H1 (cell line): ENCODE data around the gene SETD1B. TPM values are rescaled to one million over a fixed set of nuclear protein-coding genes. Genes with fewer than 3 reads are reported as not detected.

Source experiments
- CTCF ChIA-PET: fragments of 300-600 bp; sonication (Branson Sonifier 250); formaldehyde crosslinking; loops from one replicate; lab custom pipeline; 2021; ENCODE audit not compliant: partially characterized antibody; lab: Charles Lee
- POLR2A ChIA-PET: fragments of 300-600 bp; sonication (Branson Sonifier 250); formaldehyde crosslinking; loops from one replicate; lab custom pipeline; 2021; ENCODE audit warnings: inconsistent platforms; ENCODE audit not compliant: partially characterized antibody; lab: Charles Lee
- DNase-seq, 2 experiments: peaks; one replicate each; pipeline versions ENCODE4 v3.0.0 to v3.0.0-alpha.2; 2010 to 2022; ENCODE audit warnings: low spot score in 2 of 2, low read depth in 1 of 2, mixed read lengths in 1 of 2
- FAIRE-seq: peaks from 2 replicates; lab custom pipeline; 2011; peaks lifted over from hg19 to GRCh38; lab: Jason Lieb, UNC
- H2AFZ ChIP-seq: 2 replicates; pipeline ENCODE4 v1.8.1; 2012; ENCODE audit warnings: low read length, inconsistent platforms
- H2AK5ac ChIP-seq: 2 replicates; pipeline ENCODE4 v1.6.1; 2013; ENCODE audit warnings: low read depth, low read length
- H2BK120ac ChIP-seq: replicated peaks from 2 replicates; pipeline ENCODE3; 2013; ENCODE audit warnings: low read depth, low read length, inconsistent platforms
- H2BK12ac ChIP-seq: 2 replicates; pipeline ENCODE4 v1.6.1; 2013; ENCODE audit warnings: low read depth, low read length
- H2BK15ac ChIP-seq: 2 replicates; pipeline ENCODE4 v1.6.1; 2013; ENCODE audit warnings: low read length
- H2BK20ac ChIP-seq: 2 replicates; pipeline ENCODE4 v1.6.1; 2013; ENCODE audit warnings: low read length
- H2BK5ac ChIP-seq: 2 replicates; pipeline ENCODE4 v1.6.1; 2013; ENCODE audit warnings: low read depth, low read length
- H3K14ac ChIP-seq: 2 replicates; pipeline ENCODE4 v1.6.1; 2013; ENCODE audit warnings: inconsistent platforms; ENCODE audit not compliant: insufficient read length
- H3K18ac ChIP-seq: 2 replicates; pipeline ENCODE4 v1.6.1; 2013; ENCODE audit warnings: low read length; ENCODE audit errors: extremely low read depth
- H3K23ac ChIP-seq: 2 replicates; pipeline ENCODE4 v1.6.1; 2013; ENCODE audit warnings: inconsistent platforms; ENCODE audit not compliant: insufficient read length
- H3K23me2 ChIP-seq: 2 replicates; pipeline ENCODE4 v1.6.1; 2013; ENCODE audit warnings: low read depth, low read length
- H3K27ac ChIP-seq: 2 replicates; pipeline ENCODE4 v1.6.1; 2011; ENCODE audit warnings: low read depth, low read length, inconsistent platforms
- H3K27me3 ChIP-seq, 4 experiments: replicated peaks in 1 of 4; 1 replicate in 1 of 4; 2 replicates in 3 of 4; pipeline versions ENCODE4 v1.6.1 to v1.8.1; 2011 to 2013; ENCODE audit warnings: low read length in 3 of 4, mild to moderate bottlenecking in 3 of 4, inconsistent platforms in 2 of 4, mixed read lengths in 2 of 4, moderate library complexity in 1 of 4; ENCODE audit not compliant: control insufficient read depth in 3 of 4, insufficient read depth in 3 of 4; ENCODE audit errors: extremely low read depth in 1 of 4
- H3K36me3 ChIP-seq, 4 experiments: 2 replicates each; pipeline versions ENCODE4 v1.6.1 to v1.8.1; 2011 to 2013; ENCODE audit warnings: mild to moderate bottlenecking in 4 of 4, low read length in 3 of 4, moderate library complexity in 2 of 4, control low read depth in 1 of 4, inconsistent platforms in 1 of 4; ENCODE audit not compliant: insufficient read depth in 4 of 4, control insufficient read depth in 2 of 4
- H3K4ac ChIP-seq: replicated peaks from 2 replicates; pipeline ENCODE3; 2013; ENCODE audit warnings: low read length, low read depth, mixed read lengths, inconsistent platforms; ENCODE audit not compliant: insufficient read length
- H3K4me1 ChIP-seq, 4 experiments: replicated peaks in 1 of 4; 1 replicate in 1 of 4; 2 replicates in 3 of 4; pipeline versions ENCODE4 v1.6.1 to v1.8.1; 2011 to 2013; ENCODE audit warnings: low read length in 3 of 4, inconsistent platforms in 2 of 4, mixed read lengths in 1 of 4; ENCODE audit not compliant: insufficient read depth in 4 of 4, control insufficient read depth in 3 of 4
- H3K4me2 ChIP-seq, 2 experiments: 2 replicates each; pipeline versions ENCODE4 v1.6.1 to v1.8.1; 2011 to 2013; ENCODE audit warnings: low read depth in 2 of 2, low read length in 2 of 2, control low read depth in 1 of 2, inconsistent platforms in 1 of 2, mild to moderate bottlenecking in 1 of 2; ENCODE audit not compliant: insufficient read depth in 1 of 2
- H3K4me3 ChIP-seq, 4 experiments: fragments of 200-600, 300-600 bp in 1 of 4; sonication (generic), shearing (Covaris generic), sonication (Bioruptor Twin) in 1 of 4; 2 replicates each; pipeline versions ENCODE4 v1.5.1 to v1.8.1; 2011 to 2016; ENCODE audit warnings: low read length in 4 of 4, low read depth in 3 of 4, control low read depth in 2 of 4, inconsistent platforms in 2 of 4, mild to moderate bottlenecking in 2 of 4, mixed read lengths in 1 of 4, moderate library complexity in 1 of 4; ENCODE audit not compliant: insufficient read depth in 2 of 4; ENCODE audit errors: extremely low read depth in 1 of 4
- H3K56ac ChIP-seq: replicated peaks from 2 replicates; pipeline ENCODE3; 2013; ENCODE audit warnings: low read depth, mild to moderate bottlenecking, mixed read lengths, low read length, inconsistent platforms; ENCODE audit not compliant: insufficient read length
- H3K79me1 ChIP-seq: 2 replicates; pipeline ENCODE4 v1.6.1; 2013; ENCODE audit warnings: low read depth, low read length, control low read depth
- H3K79me2 ChIP-seq, 2 experiments: 2 replicates each; pipeline versions ENCODE4 v1.6.1 to v1.8.1; 2012 to 2013; ENCODE audit warnings: low read length in 2 of 2, mild to moderate bottlenecking in 2 of 2, inconsistent platforms in 1 of 2; ENCODE audit not compliant: insufficient read depth in 2 of 2, control insufficient read depth in 1 of 2
- H3K9ac ChIP-seq, 4 experiments: replicated peaks in 1 of 4; 1 replicate in 1 of 4; 2 replicates in 3 of 4; pipeline versions ENCODE4 v1.6.1 to v1.8.1; 2011 to 2013; ENCODE audit warnings: low read depth in 3 of 4, low read length in 3 of 4, control low read depth in 2 of 4, mild to moderate bottlenecking in 2 of 4, moderate library complexity in 2 of 4, inconsistent platforms in 1 of 4; ENCODE audit errors: extremely low read depth in 1 of 4
- H3K9me3 ChIP-seq, 2 experiments: 2 replicates each; pipeline versions ENCODE4 v1.6.1 to v1.8.1; 2012 to 2013; ENCODE audit warnings: mild to moderate bottlenecking in 2 of 2, moderate library complexity in 2 of 2, control low read depth in 1 of 2, inconsistent platforms in 1 of 2, low read depth in 1 of 2, low read length in 1 of 2, mixed read lengths in 1 of 2; ENCODE audit not compliant: insufficient read depth in 2 of 2
- H4K20me1 ChIP-seq, 2 experiments: replicated peaks in 1 of 2; 2 replicates each; pipeline versions ENCODE3 to v1.8.1; 2011 to 2013; ENCODE audit warnings: inconsistent platforms in 2 of 2, low read length in 2 of 2, mild to moderate bottlenecking in 1 of 2; ENCODE audit not compliant: insufficient read depth in 2 of 2, control insufficient read depth in 1 of 2
- H4K5ac ChIP-seq: 2 replicates; pipeline ENCODE4 v1.6.1; 2013; ENCODE audit warnings: low read length, low read depth, mixed read lengths, inconsistent platforms; ENCODE audit not compliant: insufficient read length
- H4K8ac ChIP-seq: 2 replicates; pipeline ENCODE4 v1.8.0; 2013; ENCODE audit warnings: mild to moderate bottlenecking, moderate library complexity, low read length, inconsistent platforms; ENCODE audit not compliant: insufficient read depth; ENCODE audit errors: extremely low read depth
- H4K91ac ChIP-seq: replicated peaks from 2 replicates; pipeline ENCODE3; 2013; ENCODE audit warnings: low read length, mixed read lengths, inconsistent platforms; ENCODE audit not compliant: insufficient read length
- CHD1 ChIP-seq: IDR thresholded peaks from 2 replicates; pipeline ENCODE4 v1.6.1; 2012; ENCODE audit warnings: low read depth, low read length, improper control_type of control experiment
- EZH2 ChIP-seq: fragments of 200-600 bp; sonication (generic); IDR thresholded peaks from 2 replicates; pipeline ENCODE4 v1.7.1; 2012; ENCODE audit warnings: low read depth, mild to moderate bottlenecking, moderate library complexity, low read length, inconsistent platforms; ENCODE audit not compliant: severe bottlenecking
- JUN ChIP-seq: IDR thresholded peaks from 2 replicates; pipeline ENCODE4 v1.6.1; 2011; ENCODE audit warnings: low read depth, mild to moderate bottlenecking, improper control_type of control experiment, low read length
- KDM5A ChIP-seq: fragments of 200-600 bp; IDR thresholded peaks from 2 replicates; pipeline ENCODE4 v1.7.1; 2012; ENCODE audit warnings: mild to moderate bottlenecking, low read length, inconsistent platforms, mixed read lengths
- NRF1 ChIP-seq: IDR thresholded peaks from 2 replicates; pipeline ENCODE4 v1.6.1; 2011; ENCODE audit warnings: mild to moderate bottlenecking, low read depth, low read length, improper control_type of control experiment
- POLR2A ChIP-seq, 2 experiments: IDR thresholded peaks; 1 replicate in 1 of 2; 2 replicates in 1 of 2; pipeline ENCODE4 v1.6.1; 2011; ENCODE audit warnings: low read depth in 2 of 2, low read length in 2 of 2, mild to moderate bottlenecking in 2 of 2; ENCODE audit errors: control extremely low read depth in 1 of 2
- POLR2AphosphoS5 ChIP-seq: IDR thresholded peaks from 2 replicates; pipeline ENCODE4 v1.6.1; 2011; ENCODE audit warnings: low read depth, low read length
- RNF2 ChIP-seq: fragments of 200-900, 300-1000 bp; sonication (generic); IDR thresholded peaks from 2 replicates; pipeline ENCODE4 v1.7.1; 2016; ENCODE audit warnings: borderline replicate concordance, low read depth, mild to moderate bottlenecking, antibody characterized with exemption, low read length; ENCODE audit not compliant: poor library complexity, severe bottlenecking; ENCODE audit errors: missing control alignments
- SAP30 ChIP-seq: fragments of 300-600 bp; sonication (generic); IDR thresholded peaks from 2 replicates; pipeline ENCODE4 v1.7.1; 2012; ENCODE audit warnings: low read length, moderate library complexity, mild to moderate bottlenecking, inconsistent platforms; ENCODE audit not compliant: insufficient read depth, insufficient replicate concordance
- SIRT6 ChIP-seq: IDR thresholded peaks from one replicate; pipeline ENCODE4 v1.7.1; 2012; ENCODE audit warnings: low read length, inconsistent platforms
- WGBS, 2 experiments: shearing (Covaris generic) in 1 of 2; methylation state at CpG; one replicate each; pipeline versions ENCODE4 v1.1.6 to v1.1.7; 2013 to 2015; ENCODE audit warnings: low lambda C conversion rate in 2 of 2, mixed read lengths in 2 of 2, inconsistent platforms in 1 of 2, low coverage in 1 of 2, missing lambda C conversion rate in 1 of 2; ENCODE audit not compliant: insufficient replicate concordance in 2 of 2, insufficient coverage in 1 of 2, insufficient read length in 1 of 2; ENCODE audit errors: extremely low coverage in 1 of 2, missing lambda C conversion rate in 1 of 2; 5-methylcytosine and 5-hydroxymethylcytosine counted together
- polyA plus RNA-seq, 7 experiments: library from polyadenylated mRNA; depleted of rRNA in 3 of 7; stranded (reverse) in 5 of 7; unstranded in 2 of 7; fragments of >200 nt in 5 of 7; fragments of 200-250 nt in 2 of 7; gene quantifications; 1 replicate in 5 of 7; 2 replicates in 1 of 7; 4 replicates in 1 of 7; pipeline versions ENCODE4 v1.2.1 to v1.2.3, GENCODE V29; 2011 to 2013; ENCODE audit warnings: missing spikeins in 2 of 7, mixed read lengths in 2 of 7
- total RNA-seq: library from RNA; stranded (reverse); fragmentation: NEBNext Ultra II Directional; extraction: Animal tissue kit (Norgen Biotek cat#: 25700); gene quantifications from 2 replicates; pipeline ENCODE4 v1.2.1, GENCODE V29; 2021
- TF ChIP-seq, protein P1 (sequence below): IDR thresholded peaks from 2 replicates; pipeline ENCODE4 v1.6.1; 2012; ENCODE audit warnings: inconsistent platforms
- TF ChIP-seq, protein P2 (sequence below): IDR thresholded peaks from 2 replicates; pipeline ENCODE4 v1.6.1; 2011; ENCODE audit warnings: low read length, improper control_type of control experiment

SETD1B gene
- total and polyA plus RNA-seq, 2 of the 8 experiments (the other 6 are each of a cell fraction or from before 2014, with no cell fraction given), result 1.3 to 17.7 TPM

DNA sequence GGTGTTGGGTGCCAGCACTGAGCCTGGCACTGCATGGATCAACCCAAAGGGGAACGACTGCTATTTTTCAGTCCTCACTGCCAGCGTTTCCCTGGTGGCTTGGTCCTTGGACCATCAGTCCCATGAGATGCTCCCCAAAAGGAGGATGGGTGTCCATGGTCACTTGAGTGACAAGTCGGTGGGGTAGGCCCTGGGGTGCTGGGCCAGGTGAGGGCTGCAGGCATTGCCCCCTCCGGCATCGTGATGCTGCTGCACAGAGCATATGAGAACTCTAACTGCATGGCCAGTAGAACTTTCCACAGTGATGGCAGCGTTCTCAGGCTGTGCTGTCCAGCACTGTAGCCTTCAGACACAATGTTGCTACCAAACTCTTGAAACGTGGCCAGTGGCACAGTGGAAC is 16.2 kb downstream of the SETD1B start:
- H4K20me1 ChIP-seq, result peaks cover 0 to 11% of the 10 kb centered on the region in 2 experiments
- no peak overlapping the region for H3K4me3 ChIP-seq
- no peak overlapping the region for H2AK5ac ChIP-seq
- H2BK12ac ChIP-seq, result no peak overlapping the region
- no peaks in the 10 kb centered on the region for H3K79me1 ChIP-seq
- no peaks in the 10 kb centered on the region for H3K79me2 ChIP-seq
- H3K27me3 ChIP-seq, result no peaks in the 10 kb centered on the region
- H3K36me3 ChIP-seq, result peaks cover 7 to 43% (median 27%) of the 10 kb centered on the region in 4 experiments
- H2AFZ ChIP-seq, result no peak overlapping the region
- H4K91ac ChIP-seq, result no peak overlapping the region
- H3K4me2 ChIP-seq, result no peak overlapping the region
- no peak overlapping the region for H2BK20ac ChIP-seq
- CTCF ChIA-PET, result interaction anchor here (1.6 to 14.5 kb wide), 2 partner anchors 18 to 26 kb away, joined by 3 to 163 read pairs; partner anchors contain the start of gene RHOF
- H4K5ac ChIP-seq, result no peak overlapping the region
- H3K9ac ChIP-seq, result no peak overlapping the region
- H3K9me3 ChIP-seq, result no peaks in the 10 kb centered on the region
- H3K23ac ChIP-seq, result no peak overlapping the region
- no peak overlapping the region for H3K27ac ChIP-seq
- no peak overlapping the region for H2BK5ac ChIP-seq
- no peak overlapping the region for H3K18ac ChIP-seq
- H3K4ac ChIP-seq, result no peak overlapping the region
- FAIRE-seq (no peak), DNase-seq (no peak)
- no peak overlapping the region for H3K56ac ChIP-seq
- no peaks in the 10 kb centered on the region for H3K4me1 ChIP-seq
- no peak overlapping the region for H2BK120ac ChIP-seq
- H4K8ac ChIP-seq, result no peak overlapping the region; the same call in 1 of the 2 replicates
- WGBS, 2 experiments, result 88% methylated on average over 7 of the region's 7 CpGs; no CpG with 5 or more reads in 1 of the 2 experiments
- POLR2A ChIA-PET, result interaction anchor here (0.9 to 2.7 kb wide), 2 partner anchors 14 to 17 kb away, joined by 3 to 10 read pairs; no protein-coding TSS in a partner anchor
- no peak overlapping the region for H2BK15ac ChIP-seq
- H3K14ac ChIP-seq, result no peak overlapping the region
- H3K23me2 ChIP-seq, result no peaks in the 10 kb centered on the region
- no peak for TF ChIP-seq RNF2
- TF ChIP-seq SAP30, result no peak
- no peak for TF ChIP-seq EZH2
- TF ChIP-seq, protein P1, sequence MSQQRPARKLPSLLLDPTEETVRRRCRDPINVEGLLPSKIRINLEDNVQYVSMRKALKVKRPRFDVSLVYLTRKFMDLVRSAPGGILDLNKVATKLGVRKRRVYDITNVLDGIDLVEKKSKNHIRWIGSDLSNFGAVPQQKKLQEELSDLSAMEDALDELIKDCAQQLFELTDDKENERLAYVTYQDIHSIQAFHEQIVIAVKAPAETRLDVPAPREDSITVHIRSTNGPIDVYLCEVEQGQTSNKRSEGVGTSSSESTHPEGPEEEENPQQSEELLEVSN, result no peak
- no peak for TF ChIP-seq POLR2A (IDR thresholded peaks at IDR 0.05; ENCODE audit: control extremely low read depth in 1 of 2, low read depth in 2 of 2, low read length in 2 of 2)
- TF ChIP-seq KDM5A, result no peak
- TF ChIP-seq, protein P2, sequence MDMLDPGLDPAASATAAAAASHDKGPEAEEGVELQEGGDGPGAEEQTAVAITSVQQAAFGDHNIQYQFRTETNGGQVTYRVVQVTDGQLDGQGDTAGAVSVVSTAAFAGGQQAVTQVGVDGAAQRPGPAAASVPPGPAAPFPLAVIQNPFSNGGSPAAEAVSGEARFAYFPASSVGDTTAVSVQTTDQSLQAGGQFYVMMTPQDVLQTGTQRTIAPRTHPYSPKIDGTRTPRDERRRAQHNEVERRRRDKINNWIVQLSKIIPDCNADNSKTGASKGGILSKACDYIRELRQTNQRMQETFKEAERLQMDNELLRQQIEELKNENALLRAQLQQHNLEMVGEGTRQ, result no peak
- no peak for TF ChIP-seq NRF1
- no peak for TF ChIP-seq JUN
- TF ChIP-seq POLR2AphosphoS5, result no peak
- no peak for TF ChIP-seq CHD1
- no peak for TF ChIP-seq SIRT6
